GM21529 (cell line): ENCODE measurements around the gene PLCH1.

Experiments used
- ATAC-seq: cut with Tn5 transposase; IDR thresholded peaks from one replicate; pipeline ENCODE4 v1.9.1; 2021; ENCODE audit not compliant: unreplicated experiment

Gene PLCH1

GRCh38 chr3:155494332-155494731 lies 250.5 kb downstream of the PLCH1 start:
- peak; percentile 52 for ATAC-seq

GRCh38 chr3:155492841-155493240 lies 252.0 kb downstream of the PLCH1 start:
- no peak for ATAC-seq

- no peak for ATAC-seq
These were observed 253.2 kb downstream of the PLCH1 start for GRCh38 chr3:155491696-155492095.

GRCh38 chr3:155488671-155489070 lies 256.2 kb downstream of the PLCH1 start:
- no peak for ATAC-seq

- ATAC-seq, result no peak
These were observed 259.0 kb downstream of the PLCH1 start for GRCh38 chr3:155485897-155486296.

- no peak for ATAC-seq
These were observed 263.3 kb downstream of the PLCH1 start for GRCh38 chr3:155481591-155481990.

- no peak for ATAC-seq
These were observed 263.8 kb downstream of the PLCH1 start for GRCh38 chr3:155481089-155481488.

GRCh38 chr3:155465664-155466063 lies 279.2 kb downstream of the PLCH1 start:
- no peak for ATAC-seq

GRCh38 chr3:155462672-155463071 lies 282.2 kb downstream of the PLCH1 start:
- no peak for ATAC-seq

GRCh38 chr3:155457591-155457990 lies 287.3 kb downstream of the PLCH1 start:
- no peak for ATAC-seq

- no peak for ATAC-seq
These were observed 289.1 kb downstream of the PLCH1 start for GRCh38 chr3:155455765-155456164.

GRCh38 chr3:155453512-155453911 lies 291.4 kb downstream of the PLCH1 start:
- no peak for ATAC-seq

GRCh38 chr3:155449613-155450267 lies 295.1 kb downstream of the PLCH1 start:
- ATAC-seq, result no peak

GRCh38 chr3:155448531-155448930 lies 296.3 kb downstream of the PLCH1 start:
- no peak for ATAC-seq

GRCh38 chr3:155446366-155446765 lies 298.5 kb downstream of the PLCH1 start:
- ATAC-seq, result no peak

GRCh38 chr3:155444771-155445170 lies 300.1 kb downstream of the PLCH1 start:
- no peak for ATAC-seq

GRCh38 chr3:155443815-155444214 lies 301.1 kb downstream of the PLCH1 start:
- ATAC-seq, result no peak

GRCh38 chr3:155442072-155442471 lies 302.8 kb downstream of the PLCH1 start:
- ATAC-seq, result no peak

- ATAC-seq, result no peak
These were observed 303.4 kb downstream of the PLCH1 start for GRCh38 chr3:155441506-155441905.

- ATAC-seq, result no peak
These were observed 303.8 kb downstream of the PLCH1 start for GRCh38 chr3:155441026-155441425.

GRCh38 chr3:155435821-155436220 lies 309.1 kb downstream of the PLCH1 start:
- no peak for ATAC-seq

GRCh38 chr3:155431856-155432570 lies 312.9 kb downstream of the PLCH1 start:
- ATAC-seq, result no peak

- ATAC-seq, result no peak
These were observed 316.3 kb downstream of the PLCH1 start for GRCh38 chr3:155428563-155428962.
